ENCODE results near the gene ANKUB1.

Gene ANKUB1

DNA sequence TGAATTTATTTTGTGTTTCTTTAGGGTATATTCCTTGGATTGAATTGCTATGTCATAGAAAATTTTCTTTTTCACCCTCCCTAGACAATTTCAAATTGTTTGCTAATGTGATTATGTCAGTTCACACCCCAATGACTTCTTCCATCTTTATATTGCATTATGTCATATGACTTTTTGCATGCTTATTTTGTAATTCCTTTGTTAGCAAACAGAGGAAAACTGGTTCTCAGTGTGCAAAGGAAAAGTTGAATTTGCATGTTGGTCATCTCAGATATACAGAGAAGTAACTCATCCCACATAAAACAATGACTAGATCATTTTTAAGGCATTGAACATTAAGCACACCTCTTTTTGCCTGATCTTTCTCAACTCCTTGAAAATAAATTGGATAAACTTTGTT is 17.3 kb upstream of the ANKUB1 start:
- DNase-seq: no peak

DNA sequence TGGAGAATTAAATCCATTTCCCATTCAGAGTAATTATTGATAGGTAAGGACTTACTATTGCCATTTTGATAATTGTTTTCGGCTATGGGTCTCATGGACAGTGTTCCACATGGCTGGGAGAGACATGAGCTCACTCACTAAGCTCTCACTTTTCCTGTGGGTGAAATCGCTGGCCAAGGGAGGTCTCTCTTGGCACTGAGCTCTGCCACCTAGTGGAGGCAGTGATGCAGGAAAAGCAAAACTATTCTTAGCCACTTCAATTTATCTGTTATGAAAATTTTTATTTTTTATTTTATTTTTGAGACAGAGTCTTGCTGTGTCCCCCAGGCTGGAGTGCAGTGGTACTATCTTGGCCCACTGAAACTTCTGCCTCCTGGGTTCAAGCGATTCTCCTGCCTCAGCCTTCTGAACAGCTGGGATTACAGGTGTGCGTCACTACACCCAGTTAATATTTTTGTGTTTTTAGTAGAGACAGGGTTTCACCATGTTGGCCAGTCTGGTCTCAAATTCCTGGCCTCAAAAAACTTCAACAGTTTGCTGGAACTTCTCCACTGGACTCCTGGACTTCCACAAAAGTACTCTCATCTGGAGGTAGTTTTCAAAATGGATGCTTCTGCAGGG is 16.0 kb upstream of the ANKUB1 start:
- DNase-seq: peak; percentile 81

DNA sequence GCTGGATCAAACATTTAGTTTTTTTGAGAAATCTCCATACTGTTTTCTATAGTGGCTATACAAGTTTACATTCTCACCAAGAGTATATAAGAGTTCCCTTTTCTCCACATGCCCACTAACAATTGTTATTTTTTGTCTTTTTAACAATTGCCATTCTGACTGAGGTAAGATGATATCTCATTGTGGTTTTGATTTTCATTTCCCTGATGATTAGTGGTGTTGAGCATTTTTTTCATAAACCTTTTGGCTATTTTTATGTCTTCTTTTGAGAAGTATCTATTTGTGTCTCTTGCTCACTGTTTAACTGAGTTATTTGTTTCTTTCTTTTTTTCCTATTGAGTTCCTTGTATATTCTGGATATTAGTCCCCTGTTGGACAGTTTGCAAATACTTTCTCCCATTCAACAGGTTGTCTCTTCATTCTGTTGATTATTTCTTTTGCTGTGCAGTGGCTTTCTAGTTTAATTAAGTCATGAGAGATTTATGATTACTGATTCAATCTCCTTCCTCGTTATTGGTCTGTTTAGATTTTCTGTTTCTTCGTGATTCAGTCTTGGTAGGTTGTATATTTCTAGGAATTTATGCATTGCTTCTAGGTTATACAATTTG is 13.9 kb upstream of the ANKUB1 start:
- DNase-seq: no peak

DNA sequence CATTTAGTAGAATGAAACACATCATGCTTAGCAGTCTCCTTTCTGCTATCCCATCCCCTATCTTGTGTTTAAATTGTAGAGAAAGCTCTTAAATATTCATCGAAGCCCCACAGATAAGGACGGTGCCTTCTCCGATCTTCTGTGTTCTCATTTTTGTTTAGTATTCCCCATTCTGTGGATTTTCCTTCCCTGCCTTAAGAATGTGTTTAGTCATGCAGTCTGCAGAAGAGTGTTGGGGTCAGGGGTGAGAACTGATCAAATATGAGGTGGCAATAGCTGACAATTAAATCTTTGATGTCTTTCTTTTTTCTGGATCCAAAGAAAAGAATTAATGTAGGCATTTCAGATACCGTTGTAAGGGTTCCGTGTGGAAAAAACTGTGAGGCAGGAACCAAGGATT is 9.3 kb upstream of the ANKUB1 start:
- no peak for DNase-seq

DNA sequence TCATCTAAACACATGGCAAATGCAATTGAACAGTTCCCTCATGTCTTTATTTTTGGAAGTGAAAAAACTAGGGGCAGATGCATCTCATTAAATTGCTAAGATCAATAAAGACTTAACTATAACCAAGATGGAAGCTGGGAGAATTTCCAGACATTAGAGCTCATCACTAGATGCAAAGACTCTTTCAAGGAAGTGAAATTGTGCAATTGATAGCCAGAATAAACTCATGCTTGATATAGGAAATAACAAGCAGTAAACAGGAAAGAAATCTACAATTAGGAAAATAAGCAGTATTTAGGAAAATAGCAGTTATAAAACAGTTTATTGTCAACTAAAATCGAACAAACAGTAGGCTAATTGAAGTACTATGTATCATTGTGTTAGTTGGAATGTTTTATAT is 8.8 kb upstream of the ANKUB1 start:
- no peak for DNase-seq

DNA sequence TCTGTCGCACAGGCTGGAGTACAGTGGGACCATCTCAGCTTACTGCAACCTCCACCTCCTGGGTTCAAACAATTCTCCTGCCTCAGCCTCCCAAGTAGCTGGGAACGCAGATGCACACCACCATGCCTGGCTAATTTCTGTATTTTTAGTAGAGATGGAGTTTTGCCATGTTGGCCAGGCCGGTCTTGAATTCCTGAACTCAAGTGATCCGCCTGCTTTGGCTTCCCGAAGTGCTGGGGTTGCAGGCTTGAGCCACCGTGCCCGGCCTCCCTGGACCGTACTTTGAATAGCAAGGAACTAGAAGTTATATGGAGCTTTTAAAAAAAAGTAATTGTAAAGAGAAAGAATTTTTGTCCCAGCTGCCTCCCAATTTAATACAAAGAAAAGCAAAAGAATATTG is 8.3 kb upstream of the ANKUB1 start:
- DNase-seq: no peak

DNA sequence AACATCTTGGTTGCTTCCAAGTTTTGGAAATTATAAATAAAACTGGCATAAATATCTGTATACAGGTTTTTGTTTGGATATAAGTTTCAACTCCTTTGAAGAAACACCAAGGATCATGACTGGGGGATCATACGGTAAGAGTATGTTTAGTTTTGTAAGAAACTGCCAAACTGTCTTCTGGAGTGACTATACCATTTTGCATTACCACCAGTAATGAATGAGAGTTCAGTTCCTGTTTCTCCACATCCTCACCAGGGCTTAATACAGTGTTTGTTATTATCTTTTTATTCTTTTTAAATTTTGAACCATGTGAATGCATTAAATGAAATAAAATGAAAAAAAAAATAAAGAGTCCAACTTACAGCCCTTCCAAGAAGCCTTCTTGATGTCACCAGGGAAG is 3.7 kb upstream of the ANKUB1 start:
- DNase-seq: no peak

DNA sequence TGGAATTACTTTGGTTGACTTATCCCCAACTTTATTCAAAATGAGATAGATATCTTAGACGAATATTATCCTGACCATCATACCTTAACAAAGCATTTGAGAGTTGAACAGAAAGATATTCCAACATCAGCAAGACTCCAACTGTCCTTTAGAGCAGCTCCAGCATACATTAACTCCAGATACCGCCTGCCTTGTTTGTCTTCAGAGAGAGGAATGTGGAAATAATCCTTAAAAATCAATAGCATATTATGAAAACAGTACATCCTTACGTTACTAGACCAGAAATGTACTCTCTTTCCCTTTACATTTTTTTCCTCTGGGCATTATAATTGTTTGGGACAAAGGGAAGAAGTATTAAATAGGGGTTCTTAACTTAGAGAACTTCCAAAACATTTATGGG is 1.7 kb downstream of the ANKUB1 start:
- peak; percentile 54 for DNase-seq

DNA sequence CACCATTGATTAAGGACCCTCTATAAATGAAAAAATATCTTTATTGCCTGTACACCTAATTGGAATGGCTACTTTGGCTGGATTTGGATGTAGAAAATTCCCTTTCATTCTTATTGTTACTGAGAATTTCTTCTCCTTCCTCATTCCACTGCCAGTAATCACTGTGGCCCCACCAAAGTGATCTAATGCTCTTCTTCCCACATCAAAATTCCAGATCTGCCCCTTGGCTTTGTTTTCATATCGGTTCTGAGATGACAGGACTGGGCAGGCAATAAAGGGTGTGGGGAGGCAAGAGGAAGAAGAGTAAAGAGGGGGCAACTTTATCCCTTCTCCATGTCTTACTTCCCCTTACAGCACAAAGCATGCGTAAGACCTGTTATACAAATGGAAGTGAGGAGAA is 2.1 kb downstream of the ANKUB1 start:
- peak; percentile 71 for DNase-seq

DNA sequence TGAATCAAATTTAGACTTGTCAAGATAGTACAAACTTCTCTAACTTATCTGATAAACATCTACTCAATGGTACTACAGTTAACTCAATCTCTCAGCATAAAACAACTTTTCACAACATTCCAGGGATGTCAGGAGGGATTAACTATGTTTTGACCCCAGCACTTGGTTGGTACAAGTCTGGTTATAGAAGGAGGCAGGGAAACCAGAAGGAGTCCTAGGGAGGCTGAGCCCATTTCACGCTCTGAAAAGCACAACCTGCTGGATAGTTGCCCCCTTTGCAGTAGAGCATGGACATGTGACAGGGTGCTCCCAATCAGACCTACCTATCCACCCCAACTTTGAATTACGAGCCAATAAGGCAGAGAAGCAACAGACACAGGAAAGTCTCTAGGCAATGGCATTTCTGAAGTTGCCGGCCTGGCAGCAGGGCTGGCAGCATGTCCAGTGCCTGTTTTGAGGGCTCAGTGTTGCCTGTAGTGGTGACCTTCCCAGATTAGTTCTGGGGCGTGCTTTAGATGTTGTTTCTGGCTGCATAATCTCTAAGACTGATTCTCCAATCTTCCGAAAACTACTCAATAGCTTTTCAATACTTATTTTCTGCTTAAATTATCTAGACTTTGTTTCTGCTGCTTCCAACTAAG is 8.2 kb downstream of the ANKUB1 start:
- peak; percentile 66 for DNase-seq

DNA sequence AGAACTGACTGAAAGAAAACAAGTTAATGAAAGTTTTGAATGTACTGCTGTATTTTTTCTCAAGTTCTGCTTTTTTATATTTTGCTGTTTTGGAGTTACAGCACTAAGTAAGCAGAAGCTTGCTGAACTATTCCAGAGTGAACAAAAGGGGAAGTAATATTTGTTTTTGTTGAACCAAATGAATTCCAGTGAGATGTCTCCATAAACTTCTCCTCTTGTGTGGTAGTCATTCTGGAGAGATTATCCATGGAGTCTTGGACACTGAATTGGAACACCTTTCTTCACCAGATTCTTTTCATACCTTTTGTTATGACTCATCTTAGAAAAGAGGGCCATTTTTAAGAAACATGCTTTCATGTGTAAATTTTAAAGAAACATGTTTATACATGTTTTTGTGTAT is 8.8 kb downstream of the ANKUB1 start:
- peak; percentile 84 for DNase-seq

DNA sequence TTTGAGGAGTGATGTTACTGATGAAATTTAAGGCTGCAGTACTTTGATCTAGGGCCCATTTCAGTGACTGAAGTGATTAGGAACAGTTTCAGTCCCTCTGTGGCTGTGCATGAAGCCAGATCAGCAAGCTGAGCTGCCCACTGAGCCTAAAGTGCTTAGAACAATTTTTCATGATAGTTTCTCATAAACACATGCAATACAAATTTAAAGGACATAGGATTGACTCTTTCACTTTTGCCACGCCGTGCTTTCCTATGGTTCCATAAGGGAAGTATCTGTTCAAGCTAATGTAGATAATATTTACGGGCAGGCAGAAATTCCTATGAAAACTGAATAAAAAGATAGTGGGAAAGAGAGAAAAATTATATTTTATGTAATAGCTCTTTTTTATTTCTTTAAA is 10.6 kb downstream of the ANKUB1 start:
- no peak for DNase-seq

DNA sequence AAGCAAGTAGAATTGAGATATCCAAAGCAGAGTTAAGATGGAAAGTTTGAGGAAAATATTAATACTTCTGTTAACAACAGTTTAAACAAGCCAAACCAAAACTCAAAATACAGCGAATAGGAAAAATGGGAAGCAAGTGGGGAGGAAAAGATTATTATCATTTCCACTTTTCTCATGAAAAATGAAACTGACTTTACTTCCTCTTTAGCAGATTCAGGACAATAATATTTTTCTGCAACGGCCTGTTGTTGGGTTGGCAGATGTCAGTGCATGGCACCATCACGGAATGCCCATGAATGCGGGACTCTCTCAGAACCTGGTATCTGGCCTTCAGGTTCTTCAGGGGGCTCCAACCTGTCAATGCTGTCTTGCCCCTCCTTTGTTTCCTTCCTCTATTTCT is 11.1 kb downstream of the ANKUB1 start:
- DNase-seq: no peak

DNA sequence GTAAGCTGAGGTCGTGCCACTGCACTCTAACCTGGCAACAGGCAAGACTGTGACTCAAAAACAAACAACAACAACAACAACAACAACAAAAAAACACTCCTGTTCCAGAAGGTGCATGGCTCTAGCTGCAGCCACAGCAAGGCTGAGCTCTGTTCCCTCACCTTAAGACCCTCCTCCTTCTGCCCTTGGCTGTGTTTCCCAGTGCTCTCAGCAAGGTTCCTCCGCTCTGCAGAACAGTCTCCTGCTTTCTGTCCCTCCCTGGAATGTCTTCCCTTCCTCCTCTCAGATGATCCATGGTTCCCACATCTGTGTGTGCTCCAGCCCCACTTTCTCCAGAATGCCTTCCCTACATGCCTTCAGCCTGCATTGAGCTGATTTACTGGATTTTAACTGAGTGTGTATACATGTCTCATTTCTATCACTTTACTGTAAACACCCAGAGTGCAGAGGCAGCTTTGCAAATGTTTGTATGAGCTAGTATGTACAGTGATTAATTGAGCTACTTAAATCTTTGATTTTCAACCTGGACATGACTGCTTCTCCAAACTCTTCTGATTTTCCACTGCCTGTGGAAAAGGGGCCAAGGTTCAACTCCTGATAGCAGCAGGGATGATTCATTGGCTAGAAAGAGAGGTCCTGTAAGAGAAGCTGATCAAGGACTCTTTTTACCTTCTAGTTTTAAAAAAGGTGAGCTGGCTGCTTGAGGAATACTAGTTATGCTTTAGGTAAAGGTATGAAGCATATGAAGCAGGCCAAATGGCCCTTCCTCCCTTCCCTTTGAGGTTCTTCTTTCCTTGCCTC is 14.7 kb downstream of the ANKUB1 start:
- no peak for DNase-seq

DNA sequence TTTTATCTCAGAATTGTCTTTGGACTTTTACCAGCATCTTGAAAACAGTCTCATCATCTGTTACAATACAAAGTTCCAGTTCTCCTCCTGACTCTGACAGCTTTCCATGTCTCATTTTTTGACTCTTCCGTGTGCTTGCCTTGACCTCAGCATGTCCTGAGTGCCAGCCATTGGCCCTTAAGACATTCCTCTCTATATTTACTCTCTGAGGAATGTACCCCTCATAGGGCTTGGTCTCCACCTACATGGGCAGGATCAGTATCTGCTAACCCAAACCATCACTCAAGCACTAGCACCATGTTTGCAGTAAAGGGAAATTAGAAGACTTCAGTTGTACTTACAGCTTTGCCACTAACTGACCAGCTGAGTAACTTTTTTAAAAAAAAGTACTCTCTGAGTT is 16.2 kb downstream of the ANKUB1 start:
- no peak for DNase-seq

DNA sequence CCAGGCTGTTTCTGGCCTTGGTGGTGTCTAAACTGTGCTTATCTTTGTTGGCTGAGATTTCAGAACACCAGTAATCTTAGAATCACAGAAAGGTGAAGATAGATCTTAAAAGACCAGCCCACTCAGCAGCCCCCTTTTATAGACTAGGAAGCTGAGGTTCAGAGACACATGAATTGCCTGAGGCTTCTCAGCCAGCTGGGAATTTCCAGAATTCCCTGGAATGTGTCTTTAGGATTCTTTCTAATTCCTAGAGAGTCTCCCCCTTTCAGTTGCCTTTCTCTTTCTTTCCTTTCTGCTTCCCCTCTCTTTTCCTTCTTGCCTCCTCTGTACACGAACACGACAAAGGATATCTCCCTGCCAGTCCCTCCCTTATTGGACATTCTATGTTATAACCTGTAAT is 19.5 kb downstream of the ANKUB1 start:
- DNase-seq: no peak

DNA sequence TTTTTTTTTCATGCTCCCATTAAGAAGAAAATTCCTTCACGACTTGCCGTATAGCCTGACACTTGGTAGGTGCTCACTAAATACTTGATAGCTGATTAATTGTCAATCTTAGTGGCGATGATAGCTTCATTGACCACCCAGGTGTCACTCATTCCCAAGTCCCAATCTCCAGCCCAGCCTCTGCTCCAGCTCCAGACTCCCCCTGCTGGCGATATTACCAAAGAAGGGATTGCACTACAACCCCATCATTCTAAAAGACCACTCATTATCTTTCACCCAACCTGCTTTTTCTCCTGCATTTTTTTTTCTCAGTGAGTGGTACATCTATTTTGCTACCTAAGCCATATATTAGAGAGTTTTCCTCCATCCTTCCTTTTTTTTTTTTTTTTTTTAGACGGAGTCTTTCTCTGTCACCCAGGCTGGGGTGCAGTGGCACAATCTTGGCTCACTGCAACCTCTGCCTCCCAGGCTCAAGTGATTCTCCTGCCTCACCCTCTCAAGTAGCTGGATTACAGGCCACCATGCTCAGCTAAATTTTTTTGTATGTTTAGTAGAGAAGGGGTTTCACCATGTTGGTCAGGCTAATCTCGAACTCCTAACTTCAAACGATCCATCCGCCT is 20.6 kb downstream of the ANKUB1 start:
- DNase-seq: peak; percentile 48

DNA sequence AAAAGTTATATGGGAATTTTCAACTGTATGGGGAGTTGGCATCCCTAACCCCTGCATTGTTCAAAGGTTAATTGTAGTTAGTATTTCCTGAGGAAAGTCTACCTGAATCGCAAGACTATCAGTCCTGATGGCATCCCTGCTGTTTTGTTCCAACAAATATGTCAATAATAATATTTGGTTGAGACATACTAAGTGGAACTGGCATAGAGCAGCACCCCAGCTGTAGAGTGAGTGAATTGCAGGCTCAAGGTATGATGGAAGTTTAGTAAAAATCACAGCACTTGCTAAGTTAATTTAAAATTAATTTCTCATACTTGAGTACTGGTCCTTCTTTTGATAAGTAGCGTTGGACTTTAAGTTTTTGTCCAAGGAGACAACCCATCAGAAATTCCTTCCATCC is 22.1 kb downstream of the ANKUB1 start:
- DNase-seq: no peak

DNA sequence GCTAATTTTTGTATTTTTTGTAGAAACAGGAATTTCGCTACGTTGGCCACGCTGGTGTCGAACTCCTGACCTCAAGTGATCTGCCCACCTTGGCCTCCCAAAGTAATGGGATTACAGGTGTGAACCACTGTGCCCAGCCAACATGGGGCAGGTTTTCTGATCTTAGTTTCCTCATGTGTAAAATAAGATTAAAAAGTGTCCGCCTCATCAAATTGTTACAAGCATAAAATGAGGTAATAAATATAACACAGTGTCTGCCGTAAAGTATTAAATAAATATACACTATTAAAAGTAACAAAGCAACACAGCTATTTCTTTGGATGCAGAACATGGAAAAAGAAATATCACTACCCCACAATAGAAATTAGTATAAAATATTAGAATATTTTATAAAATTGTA is 23.6 kb downstream of the ANKUB1 start:
- no peak for DNase-seq

DNA sequence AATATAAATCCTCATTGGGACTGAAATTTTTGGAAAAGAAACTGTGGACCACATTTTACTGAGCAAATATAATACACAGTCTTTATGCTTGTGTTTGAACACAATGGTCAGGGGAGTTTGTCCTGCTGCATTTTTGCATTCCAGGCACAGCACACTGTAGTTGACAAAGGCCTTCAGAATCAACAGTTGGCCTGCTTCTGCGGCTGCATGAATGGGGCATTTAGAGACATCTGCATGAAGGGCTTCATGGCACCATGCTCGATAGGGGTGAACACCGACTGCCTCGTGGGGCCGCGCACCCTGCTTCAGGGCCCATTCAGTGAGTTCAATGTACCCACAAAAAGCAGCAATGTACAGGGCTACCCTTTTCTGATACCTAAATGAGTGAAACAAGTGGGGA is 24.6 kb downstream of the ANKUB1 start:
- no peak for DNase-seq

DNA sequence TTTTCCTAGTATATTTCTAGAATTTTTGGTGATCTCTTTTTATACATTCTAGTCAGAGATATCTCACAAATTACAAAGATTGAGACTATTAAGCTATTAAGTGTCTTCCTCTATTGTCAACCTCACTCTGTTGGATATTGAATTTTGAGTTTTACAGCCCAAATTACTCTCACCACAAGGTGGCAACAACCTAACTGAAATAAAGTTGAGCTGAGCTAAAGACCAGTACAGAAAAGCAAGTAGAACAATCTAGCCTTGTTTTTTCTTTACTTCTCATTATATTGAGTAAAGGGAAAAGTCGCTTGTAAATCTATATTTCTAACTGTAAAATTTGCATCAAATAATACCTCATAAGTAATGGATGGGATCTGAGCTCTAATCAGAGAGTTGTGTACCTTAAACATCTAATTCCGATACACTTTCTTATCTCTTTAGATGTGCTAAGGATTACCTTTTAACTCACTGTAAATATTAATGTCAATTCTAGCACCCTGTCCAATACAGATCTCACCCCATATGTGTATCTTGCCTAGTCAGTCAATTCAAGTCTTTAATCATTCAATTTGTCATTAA is 26.5 kb downstream of the ANKUB1 start:
- peak; percentile 57 for DNase-seq

DNA sequence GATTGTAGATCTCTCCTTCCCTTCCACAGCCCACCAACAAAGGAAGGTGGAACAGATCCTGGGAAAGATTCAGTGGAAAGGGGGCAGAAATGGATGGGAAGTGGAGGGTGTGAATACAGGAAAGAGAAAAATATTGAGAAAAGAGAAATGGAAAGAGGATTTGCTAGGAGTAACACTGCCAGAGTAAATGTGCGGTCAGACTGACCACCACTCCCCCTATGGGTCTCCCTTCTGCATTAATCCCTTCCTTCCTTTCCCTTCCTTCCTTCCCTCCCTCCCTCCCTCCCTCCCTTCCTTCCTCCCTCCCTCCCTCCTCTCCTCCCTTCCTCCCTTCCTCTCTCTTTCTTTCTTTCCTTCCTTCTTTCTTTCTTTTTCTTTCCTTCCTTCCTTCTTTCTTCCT is 28.1 kb downstream of the ANKUB1 start:
- no peak for DNase-seq

Data from fibroblast of skin of scalp (primary cell).